Measurements from ENCODE around the gene PREPL. TPM values are rescaled to one million over a fixed set of nuclear protein-coding genes. Genes with fewer than 3 reads are reported as not detected.

The PREPL gene
- total and polyA plus RNA-seq, 2 of the 4 experiments (the other 2 are of a cell fraction): 27.6 to 39.6 TPM

DNA sequence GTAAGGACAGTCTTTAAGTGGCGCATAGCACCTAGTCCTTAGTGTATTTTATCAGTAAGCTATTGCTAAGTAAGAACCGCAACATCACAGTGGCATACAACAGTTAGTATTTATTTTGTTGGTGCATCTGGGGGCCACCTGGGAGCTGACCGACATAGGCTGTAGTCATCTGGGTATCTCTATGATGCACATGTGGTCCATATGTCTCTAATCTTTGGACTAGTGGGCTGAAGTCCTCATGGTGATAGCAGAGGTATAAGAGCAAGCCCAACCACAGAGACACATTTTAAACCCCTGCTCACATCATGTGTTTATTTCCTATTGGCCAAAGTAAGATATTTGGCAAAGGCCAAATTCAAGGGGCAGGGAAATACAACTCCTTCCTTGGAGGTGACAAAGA lies 3.3 kb upstream of the PREPL start:
- Histone ChIP-seq H4K20me1 (ENCODE audit: insufficient read depth, low read length) (no peaks in the 10 kb centered on the region), H2BK5ac (ENCODE audit: low read depth, low read length, poor library complexity, severe bottlenecking) (no peak overlapping the region), H4K8ac (ENCODE audit: low read depth in 2 of 2, low read length in 2 of 2) (no peak overlapping the region), H3K9ac (ENCODE audit: low read depth, low read length) (no peak overlapping the region), H3K4me3 (ENCODE audit: insufficient read depth, low read depth, low read length) (no peak overlapping the region), H3K4me1 (ENCODE audit: control insufficient read depth, insufficient read depth, low read length) (no peaks in the 10 kb centered on the region), H2AK5ac (ENCODE audit: low read depth, low read length) (no peak overlapping the region), H3K9me3 (ENCODE audit: control insufficient read depth, insufficient read depth, low read length) (no peaks in the 10 kb centered on the region), H3K14ac (replicated peaks; ENCODE audit: low read depth, low read length) (no peak overlapping the region), H3K27me3 (ENCODE audit: control insufficient read depth, insufficient read depth, low read length) (no peaks in the 10 kb centered on the region), H3K9me1 (ENCODE audit: insufficient read depth, low read length) (no peaks in the 10 kb centered on the region), H3K79me1 (ENCODE audit: low read depth in 1 of 2, low read length in 2 of 2) (peaks cover 11 to 20% of the 10 kb centered on the region in 2 experiments), H4K5ac (ENCODE audit: low read depth, low read length) (no peak overlapping the region), H3K56ac (ENCODE audit: extremely low read depth, insufficient read depth, low read length) (no peak overlapping the region), H3K23ac (ENCODE audit: low read depth, low read length) (no peak overlapping the region), H3K18ac (ENCODE audit: low read depth, low read length) (no peak overlapping the region), H3K27ac (ENCODE audit: insufficient read depth, low read length) (no peak overlapping the region), H3K4ac (ENCODE audit: low read depth, low read length) (no peak overlapping the region), H4K91ac (ENCODE audit: insufficient read depth, low read depth, low read length) (no peak overlapping the region), H3K36me3 (ENCODE audit: control insufficient read depth, insufficient read depth, low read length) (no peaks in the 10 kb centered on the region), H2BK120ac (ENCODE audit: low read depth, low read length) (no peak overlapping the region), H2AFZ (replicated peaks; ENCODE audit: low read length, poor library complexity) (no peak overlapping the region), H3K4me2 (ENCODE audit: low read depth, low read length) (no peak overlapping the region), H2BK15ac (ENCODE audit: low read depth, low read length) (no peak overlapping the region), H2AK9ac (replicated peaks; ENCODE audit: low read depth, low read length, poor library complexity) (no peak overlapping the region), H2BK20ac (ENCODE audit: low read depth, low read length) (no peak overlapping the region)
- no CpG with 5 or more reads among the region's 3 CpGs for WGBS, 2 experiments (ENCODE audit: extremely low coverage in 2 of 2, insufficient read length in 1 of 2)
- dilution Hi-C loops (cut with HindIII; ENCODE audit: low sequenced_read_pairs, unreplicated experiment): no loop called here
- no peak for ATAC-seq (ENCODE audit: low read depth)
- TF ChIP-seq USF2 (IDR thresholded peaks at IDR 0.05; ENCODE audit: low read depth, low read length) (no peak), MAFK (IDR thresholded peaks at IDR 0.05; ENCODE audit: low read depth, low read length) (no peak)
- DNase-seq: no peak
- intact Hi-C loops (cut with micrococcal nuclease): loop anchor here (5.0 to 10.0 kb wide), 2 partner anchors 192 to 280 kb away; no protein-coding TSS in a partner anchor
- ChIA-PET POLR2A (ENCODE audit: unreplicated experiment) (no interaction called here), CTCF (no interaction called here)
- in situ Hi-C loops (cut with MboI; ENCODE audit: low sequenced_read_pairs): no loop called here
- BruUV-seq (replicated peaks): no TSS peak

Data from IMR-90 (cell line).